ENCODE results near the gene AGAP3. TPM values are rescaled to one million over a fixed set of nuclear protein-coding genes. Genes with fewer than 3 reads are reported as not detected.

AGAP3 gene
- total RNA-seq, 3 donors from 2014 or later (not counting 1 experiment from before 2014, with no cell fraction given) = 27.7 to 46.9 (median 42.8) TPM

DNA sequence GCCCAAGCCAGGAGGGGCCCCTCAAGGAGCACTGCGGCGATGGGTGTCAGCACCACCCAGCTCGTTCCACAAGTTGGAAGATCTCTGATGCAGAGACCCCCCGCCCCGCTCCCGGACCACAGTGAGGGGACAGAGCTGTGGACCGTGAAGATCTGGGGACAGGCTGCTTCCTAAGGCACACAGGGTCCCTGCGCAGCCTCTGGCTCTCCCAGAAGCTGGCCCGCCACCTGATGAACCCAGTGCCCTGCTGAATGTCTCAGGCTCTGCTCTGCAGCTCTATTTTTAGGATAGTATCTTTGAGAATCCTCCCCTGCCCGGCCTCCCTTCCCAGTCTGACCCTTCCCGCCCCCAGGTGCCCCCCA lies 51.5 kb downstream of the AGAP3 start:
- TF ChIP-seq, protein P1, sequence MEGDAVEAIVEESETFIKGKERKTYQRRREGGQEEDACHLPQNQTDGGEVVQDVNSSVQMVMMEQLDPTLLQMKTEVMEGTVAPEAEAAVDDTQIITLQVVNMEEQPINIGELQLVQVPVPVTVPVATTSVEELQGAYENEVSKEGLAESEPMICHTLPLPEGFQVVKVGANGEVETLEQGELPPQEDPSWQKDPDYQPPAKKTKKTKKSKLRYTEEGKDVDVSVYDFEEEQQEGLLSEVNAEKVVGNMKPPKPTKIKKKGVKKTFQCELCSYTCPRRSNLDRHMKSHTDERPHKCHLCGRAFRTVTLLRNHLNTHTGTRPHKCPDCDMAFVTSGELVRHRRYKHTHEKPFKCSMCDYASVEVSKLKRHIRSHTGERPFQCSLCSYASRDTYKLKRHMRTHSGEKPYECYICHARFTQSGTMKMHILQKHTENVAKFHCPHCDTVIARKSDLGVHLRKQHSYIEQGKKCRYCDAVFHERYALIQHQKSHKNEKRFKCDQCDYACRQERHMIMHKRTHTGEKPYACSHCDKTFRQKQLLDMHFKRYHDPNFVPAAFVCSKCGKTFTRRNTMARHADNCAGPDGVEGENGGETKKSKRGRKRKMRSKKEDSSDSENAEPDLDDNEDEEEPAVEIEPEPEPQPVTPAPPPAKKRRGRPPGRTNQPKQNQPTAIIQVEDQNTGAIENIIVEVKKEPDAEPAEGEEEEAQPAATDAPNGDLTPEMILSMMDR (IDR thresholded peaks at IDR 0.05) = no peak
- H3K9me3 ChIP-seq (ENCODE audit: control insufficient read depth, insufficient read depth, low read length) = no peaks in the 10 kb centered on the region
- ATAC-seq (no peak), DNase-seq (peak in 1 of 2 donors; percentile 5)
- H3K4me1 Mint-ChIP-seq = no peaks in the 10 kb centered on the region
- H3K4me1 ChIP-seq (ENCODE audit: control insufficient read depth, insufficient read depth, low read length) = no peaks in the 10 kb centered on the region
- no peak overlapping the region for H3K27ac Mint-ChIP-seq
- H3K9me3 Mint-ChIP-seq = no peaks in the 10 kb centered on the region
- H3K27ac ChIP-seq (ENCODE audit: low read length) = no peak overlapping the region
- H3K36me3 Mint-ChIP-seq = no peaks in the 10 kb centered on the region
- no peak overlapping the region for H3K4me3 Mint-ChIP-seq
- H3K27me3 ChIP-seq (ENCODE audit: control insufficient read depth, insufficient read depth, low read length) = no peaks in the 10 kb centered on the region
- intact Hi-C loops (cut with micrococcal nuclease) = no loop called here
- 95% methylated on average over 11 of the region's 11 CpGs for WGBS (ENCODE audit: insufficient coverage)
- no peaks in the 10 kb centered on the region for H3K27me3 Mint-ChIP-seq (ENCODE audit: low read depth in 2 of 2)
- peaks cover 7% of the 10 kb centered on the region for H3K36me3 ChIP-seq (ENCODE audit: control insufficient read depth, insufficient read depth, low read length)
- H3K4me3 ChIP-seq (ENCODE audit: low read length) = no peak overlapping the region

DNA sequence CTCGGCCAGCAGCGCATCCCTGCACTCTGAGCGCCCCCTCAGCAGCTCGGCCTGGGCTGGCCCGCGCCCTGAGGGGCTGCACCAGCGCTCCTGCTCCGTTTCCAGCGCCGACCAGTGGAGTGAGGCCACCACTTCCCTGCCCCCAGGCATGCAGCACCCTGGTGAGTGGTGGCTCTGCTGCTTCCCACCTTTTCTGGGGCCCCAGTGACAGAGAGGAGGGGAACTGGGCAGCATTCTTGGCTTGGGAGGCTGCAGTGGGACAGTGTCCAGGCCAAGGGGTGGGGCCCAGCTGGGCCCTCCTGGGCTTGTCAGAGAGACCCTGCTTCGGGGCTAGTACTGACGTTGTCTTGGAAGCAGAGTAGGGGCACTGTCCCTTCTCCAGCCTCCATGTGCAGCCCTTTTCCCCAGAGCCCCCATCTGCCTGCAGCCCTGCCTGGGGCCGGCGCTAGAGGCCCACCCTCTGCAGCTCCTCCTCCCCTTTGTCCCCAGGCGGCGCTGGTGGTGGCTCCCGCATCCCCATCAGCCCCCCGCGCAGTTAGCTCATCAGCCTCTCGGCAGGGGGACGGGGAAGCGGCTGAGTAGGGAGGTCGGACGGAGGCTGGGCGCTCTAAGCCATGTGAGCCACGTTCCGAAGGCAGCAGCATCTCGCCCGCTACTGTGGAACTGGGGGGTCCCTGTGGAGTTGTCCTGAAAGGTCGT lies 52.0 kb downstream of the AGAP3 start:
- WGBS (ENCODE audit: insufficient coverage) = 93% methylated on average over 30 of the region's 30 CpGs
- ATAC-seq (no peak), DNase-seq (peak in 1 of 2 donors; percentile 11)
- H3K4me1 ChIP-seq (ENCODE audit: control insufficient read depth, insufficient read depth, low read length) = no peaks in the 10 kb centered on the region
- Mint-ChIP-seq H3K27ac (no peak overlapping the region), H3K9me3 (no peaks in the 10 kb centered on the region), H3K36me3 (no peaks in the 10 kb centered on the region), H3K27me3 (ENCODE audit: low read depth in 2 of 2) (no peaks in the 10 kb centered on the region), H3K4me1 (no peaks in the 10 kb centered on the region), H3K4me3 (no peak overlapping the region)
- H3K4me3 ChIP-seq (ENCODE audit: low read length) = no peak overlapping the region
- H3K27me3 ChIP-seq (ENCODE audit: control insufficient read depth, insufficient read depth, low read length) = no peaks in the 10 kb centered on the region
- TF ChIP-seq, protein P1 (IDR thresholded peaks at IDR 0.05) = no peak
- no peak overlapping the region for H3K27ac ChIP-seq (ENCODE audit: low read length)
- intact Hi-C loops (cut with micrococcal nuclease) = no loop called here
- peaks cover 9% of the 10 kb centered on the region for H3K36me3 ChIP-seq (ENCODE audit: control insufficient read depth, insufficient read depth, low read length)
- H3K9me3 ChIP-seq (ENCODE audit: control insufficient read depth, insufficient read depth, low read length) = no peaks in the 10 kb centered on the region

DNA sequence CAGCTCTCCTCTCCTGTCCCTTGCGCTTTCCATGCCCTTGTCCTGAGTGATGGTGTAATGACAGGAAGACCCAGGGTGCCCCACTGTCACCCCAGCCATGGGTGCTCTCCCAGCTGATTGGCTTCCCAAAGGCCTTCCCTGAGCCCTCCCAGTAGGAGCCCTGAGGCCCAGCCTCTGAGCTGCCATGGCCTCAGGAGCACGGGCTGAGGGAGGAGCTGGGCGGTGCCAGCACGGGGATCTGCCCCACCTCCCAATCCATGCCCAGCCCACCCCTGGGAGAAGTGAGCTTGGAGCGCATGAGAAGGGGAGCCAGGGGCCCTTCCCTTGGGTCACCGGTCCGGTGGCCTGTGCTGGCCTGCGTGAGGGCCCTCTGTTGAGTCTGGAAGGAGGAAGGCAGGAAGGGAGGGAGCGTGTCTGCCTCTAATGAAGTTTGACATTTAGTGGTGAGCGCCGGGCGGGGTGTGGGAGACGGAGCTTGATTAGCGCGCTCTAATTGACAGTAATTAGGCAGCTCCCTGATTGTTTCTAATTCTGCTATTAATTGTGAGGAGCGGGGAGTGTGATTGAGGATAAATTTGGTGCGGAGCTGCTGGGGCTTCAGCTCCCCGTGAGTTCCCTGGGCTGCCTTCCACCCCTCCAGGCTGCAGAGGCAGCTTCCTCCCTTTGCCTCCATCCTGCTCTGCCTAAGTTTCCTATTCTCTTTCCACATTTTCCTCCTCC lies 53.0 kb downstream of the AGAP3 start:
- H3K27me3 Mint-ChIP-seq (ENCODE audit: low read depth in 2 of 2) = no peaks in the 10 kb centered on the region
- no peak overlapping the region for H3K4me3 ChIP-seq (ENCODE audit: low read length)
- DNase-seq (peak in 1 of 2 donors; percentile 8), ATAC-seq (no peak)
- no peaks in the 10 kb centered on the region for H3K9me3 Mint-ChIP-seq
- WGBS (ENCODE audit: insufficient coverage) = 94% methylated on average over 18 of the region's 18 CpGs
- no peaks in the 10 kb centered on the region for H3K4me1 ChIP-seq (ENCODE audit: control insufficient read depth, insufficient read depth, low read length)
- no peak overlapping the region for H3K27ac ChIP-seq (ENCODE audit: low read length)
- H3K36me3 Mint-ChIP-seq = no peaks in the 10 kb centered on the region
- intact Hi-C loops (cut with micrococcal nuclease) = no loop called here
- no peak overlapping the region for H3K27ac Mint-ChIP-seq
- no peaks in the 10 kb centered on the region for H3K4me1 Mint-ChIP-seq
- TF ChIP-seq, protein P1 (IDR thresholded peaks at IDR 0.05) = no peak
- H3K9me3 ChIP-seq (ENCODE audit: control insufficient read depth, insufficient read depth, low read length) = no peaks in the 10 kb centered on the region
- peaks cover 8% of the 10 kb centered on the region for H3K36me3 ChIP-seq (ENCODE audit: control insufficient read depth, insufficient read depth, low read length)
- no peaks in the 10 kb centered on the region for H3K27me3 ChIP-seq (ENCODE audit: control insufficient read depth, insufficient read depth, low read length)
- no peak overlapping the region for H3K4me3 Mint-ChIP-seq
